Stimulated activated CD8-positive, alpha-beta memory T cell treated with anti-CD3 and anti-CD28 coated beads, Interleukin-15, amount 100 ng/mL, for 4 hours (primary cell): ENCODE data around the gene IDE.
"Not testable (repeated sequence)": the region's sequence is repeated elsewhere in the genome, so short reads cannot be mapped to it uniquely, and the experiment has no call there.

ENCODE experiments used
- DNase-seq, 2 donors: peaks; one replicate each; pipeline ENCODE4 v3.0.0-alpha.2; 2020; ENCODE audit warnings: low read depth in 2 of 2

IDE gene

GRCh38 chr10:92573798-92574547, at the start of gene IDE:
Gene IDE, minus strand, starts transcription at chr10:92574093. Its CDS starts 74 bp downstream, at chr10:92574019.
- peak; percentile 54 to 67 for DNase-seq

GRCh38 chr10:92619368-92619767, 45.5 kb upstream of the IDE start:
- no peak for DNase-seq

- no peak for DNase-seq
These were observed 41.6 kb upstream of the IDE start for GRCh38 chr10:92615515-92615914.

- DNase-seq, result no peak
These were observed 30.9 kb upstream of the IDE start for GRCh38 chr10:92604841-92605240.

GRCh38 chr10:92598321-92598720, 24.4 kb upstream of the IDE start:
- DNase-seq, result no peak

GRCh38 chr10:92595505-92595904, 21.6 kb upstream of the IDE start:
- no peak for DNase-seq

GRCh38 chr10:92593619-92594588, 20.0 kb upstream of the IDE start:
- DNase-seq, result no peak

GRCh38 chr10:92592761-92593618, 19.1 kb upstream of the IDE start, which contains the start of gene KIF11:
Gene KIF11, plus strand, starts transcription at chr10:92593130. Its CDS starts 246 bp downstream, at chr10:92593376.
- peak; percentile 90 to 94 for DNase-seq

GRCh38 chr10:92591550-92592022, 17.7 kb upstream of the IDE start:
- DNase-seq, result peak; percentile 77

GRCh38 chr10:92590623-92591549, 17.0 kb upstream of the IDE start:
- DNase-seq, result no peak

- DNase-seq, result not testable (repeated sequence)
These were observed 8.5 kb upstream of the IDE start for GRCh38 chr10:92582347-92582746.

- DNase-seq, result no peak
These were observed 2.1 kb upstream of the IDE start for GRCh38 chr10:92575961-92576360.

- DNase-seq, result no peak
These were observed 812 bp upstream of the IDE start for GRCh38 chr10:92574548-92575261.

GRCh38 chr10:92573091-92573797, 649 bp downstream of the IDE start:
- no peak for DNase-seq

GRCh38 chr10:92572362-92573090, 1.4 kb downstream of the IDE start:
- no peak for DNase-seq

- DNase-seq, result no peak
These were observed 2.2 kb downstream of the IDE start for GRCh38 chr10:92571649-92572048.

GRCh38 chr10:92569663-92570062, 4.2 kb downstream of the IDE start:
- DNase-seq, result not testable (repeated sequence)

- DNase-seq, result no peak
These were observed 4.8 kb downstream of the IDE start for GRCh38 chr10:92569071-92569470.
